SU-DHL-6 (cell line): Measurements from ENCODE around the gene PRKN.

Experiments
- H2AFZ ChIP-seq: fragments of 200-600 bp; sonication (generic); 2 replicates; pipeline ENCODE4 v1.6.1; 2014; ENCODE audit warnings: low read depth, mild to moderate bottlenecking, moderate library complexity, mixed read lengths, antibody characterized with exemption, low read length; ENCODE audit not compliant: severe bottlenecking
- H3F3A ChIP-seq: fragments of 200-600 bp; shearing (Covaris generic); 2 replicates; pipeline ENCODE4 v1.6.0; 2016; ENCODE audit warnings: antibody characterized with exemption, mild to moderate bottlenecking; ENCODE audit not compliant: insufficient read depth
- H3K27ac ChIP-seq: fragments of 200-600 bp; sonication (generic); 2 replicates; pipeline ENCODE4 v1.5.1; 2016; ENCODE audit warnings: low read depth, mild to moderate bottlenecking, low read length, moderate library complexity, mixed read lengths
- H3K27me3 ChIP-seq: fragments of 200-600 bp; sonication (generic), shearing (Covaris generic); 2 replicates; pipeline ENCODE4 v1.6.0; 2014; ENCODE audit warnings: mild to moderate bottlenecking, low read length
- H3K36me3 ChIP-seq: fragments of 200-600 bp; sonication (generic); 2 replicates; pipeline ENCODE4 v1.6.1; 2014; ENCODE audit warnings: mild to moderate bottlenecking, low read length, mixed read lengths
- H3K4me2 ChIP-seq: fragments of 300-600, 200-600 bp; shearing (Covaris generic), sonication (generic); 2 replicates; pipeline ENCODE4 v1.6.0; 2014; ENCODE audit warnings: low read length, low read depth, mild to moderate bottlenecking; ENCODE audit not compliant: poor library complexity, severe bottlenecking
- H3K4me3 ChIP-seq: fragments of 200-600 bp; sonication (generic); 2 replicates; pipeline ENCODE4 v1.5.1; 2014; ENCODE audit warnings: antibody characterized with exemption, low read length, mild to moderate bottlenecking, mixed read lengths; ENCODE audit not compliant: insufficient read depth, poor library complexity, severe bottlenecking
- H3K79me2 ChIP-seq: fragments of 200-600 bp; sonication (generic); 2 replicates; pipeline ENCODE4 v1.6.1; 2014; ENCODE audit warnings: mild to moderate bottlenecking, low read length, moderate library complexity; ENCODE audit not compliant: insufficient read depth
- H3K9ac ChIP-seq: fragments of 200-600 bp; sonication (generic); 2 replicates; pipeline ENCODE4 v1.7.0; 2014; ENCODE audit warnings: mild to moderate bottlenecking, low read length
- H3K9me2 ChIP-seq: fragments of 200-600 bp; sonication (generic); replicated peaks from 2 replicates; pipeline ENCODE4 v1.6.1; 2014; ENCODE audit warnings: low read length; ENCODE audit not compliant: insufficient read depth
- H3K9me3 ChIP-seq: fragments of 200-600 bp; sonication (generic); 2 replicates; pipeline ENCODE4 v1.6.1; 2014; ENCODE audit warnings: low read length, mixed read lengths; ENCODE audit not compliant: insufficient read depth
- H4K20me1 ChIP-seq: fragments of 200-600 bp; sonication (generic); 2 replicates; pipeline ENCODE4 v1.6.1; 2014; ENCODE audit warnings: low read depth, mild to moderate bottlenecking, antibody characterized with exemption, low read length, moderate library complexity, mixed read lengths
- CTCF ChIP-seq: fragments of 200-600 bp; sonication (generic); IDR thresholded peaks from one replicate; pipeline ENCODE4 v1.5.1; 2017; ENCODE audit warnings: antibody characterized with exemption, mild to moderate bottlenecking, low read length, moderate library complexity; ENCODE audit not compliant: insufficient read depth, poor library complexity, severe bottlenecking
- EZH2phosphoT487 ChIP-seq: fragments of 200-600 bp; sonication (generic), shearing (Covaris generic); conservative IDR thresholded peaks from 2 replicates; pipeline ENCODE4 v1.6.1; 2018; ENCODE audit warnings: mild to moderate bottlenecking, antibody characterized with exemption, low read length, moderate library complexity, mixed read lengths

Gene PRKN

GRCh38 chr6:162273986-162274385, 453.6 kb downstream of the PRKN start:
- H3F3A ChIP-seq = no peaks in the 10 kb centered on the region
- no peak overlapping the region for H2AFZ ChIP-seq
- TF ChIP-seq EZH2phosphoT487 (no peak), CTCF (no peak)
- no peak overlapping the region for H3K4me2 ChIP-seq
- no peaks in the 10 kb centered on the region for H4K20me1 ChIP-seq
- H3K27me3 ChIP-seq = no peaks in the 10 kb centered on the region
- H3K36me3 ChIP-seq = no peaks in the 10 kb centered on the region
- H3K9ac ChIP-seq = no peak overlapping the region
- H3K4me3 ChIP-seq = no peak overlapping the region
- no peak overlapping the region for H3K27ac ChIP-seq
- H3K9me2 ChIP-seq = no peaks in the 10 kb centered on the region
- no peaks in the 10 kb centered on the region for H3K79me2 ChIP-seq
- no peaks in the 10 kb centered on the region for H3K9me3 ChIP-seq

GRCh38 chr6:162271922-162272321, 455.6 kb downstream of the PRKN start:
- H3K4me2 ChIP-seq = no peak overlapping the region
- H3K27ac ChIP-seq = no peak overlapping the region

GRCh38 chr6:162270966-162271365, 456.6 kb downstream of the PRKN start:
- Histone ChIP-seq H3K9ac (no peak overlapping the region), H3K36me3 (no peaks in the 10 kb centered on the region), H3K79me2 (no peaks in the 10 kb centered on the region), H3K9me2 (no peaks in the 10 kb centered on the region), H3K27ac (no peak overlapping the region), H4K20me1 (no peaks in the 10 kb centered on the region), H3F3A (no peaks in the 10 kb centered on the region), H3K4me2 (no peak overlapping the region), H3K4me3 (no peak overlapping the region), H3K27me3 (no peaks in the 10 kb centered on the region), H3K9me3 (no peaks in the 10 kb centered on the region), H2AFZ (no peak overlapping the region)
- no peak for TF ChIP-seq CTCF
- no peak for TF ChIP-seq EZH2phosphoT487

More at GRCh38 chr6:162271922-162272321, 455.6 kb downstream of the PRKN start:
- Histone ChIP-seq H4K20me1 (no peaks in the 10 kb centered on the region), H3K4me3 (no peak overlapping the region), H3F3A (no peaks in the 10 kb centered on the region), H2AFZ (no peak overlapping the region), H3K9me2 (no peaks in the 10 kb centered on the region), H3K9ac (no peak overlapping the region), H3K79me2 (no peaks in the 10 kb centered on the region), H3K9me3 (no peaks in the 10 kb centered on the region), H3K36me3 (no peaks in the 10 kb centered on the region), H3K27me3 (no peaks in the 10 kb centered on the region)
- TF ChIP-seq EZH2phosphoT487 (no peak), CTCF (no peak)
